Measurements from ENCODE around the gene FGD3. TPM values are rescaled to one million over a fixed set of nuclear protein-coding genes. Genes with fewer than 3 reads are reported as not detected.

FGD3 gene
- total RNA-seq, 4 donors from 2014 or later: 0.92 to 1.3 (median 0.97) TPM

- Histone ChIP-seq H3K27me3 (no peaks in the 10 kb centered on the region), H3K4me3 (no peak overlapping the region), H3K27ac (no peak overlapping the region), H3K36me3 (no peaks in the 10 kb centered on the region), H3K9me3 (no peaks in the 10 kb centered on the region), H3K4me1 (no peaks in the 10 kb centered on the region)
- intact Hi-C loops (cut with DNase I; ENCODE audit: low total_unique reads): no loop called here
- in situ Hi-C loops (cut with MboI; ENCODE audit: low sequenced_read_pairs in 4 of 4): no loop called here
- DNase-seq (no peak), ATAC-seq (no peak)
- no peak for TF ChIP-seq POLR2A (IDR thresholded peaks at IDR 0.05)
- TF ChIP-seq, protein P1, sequence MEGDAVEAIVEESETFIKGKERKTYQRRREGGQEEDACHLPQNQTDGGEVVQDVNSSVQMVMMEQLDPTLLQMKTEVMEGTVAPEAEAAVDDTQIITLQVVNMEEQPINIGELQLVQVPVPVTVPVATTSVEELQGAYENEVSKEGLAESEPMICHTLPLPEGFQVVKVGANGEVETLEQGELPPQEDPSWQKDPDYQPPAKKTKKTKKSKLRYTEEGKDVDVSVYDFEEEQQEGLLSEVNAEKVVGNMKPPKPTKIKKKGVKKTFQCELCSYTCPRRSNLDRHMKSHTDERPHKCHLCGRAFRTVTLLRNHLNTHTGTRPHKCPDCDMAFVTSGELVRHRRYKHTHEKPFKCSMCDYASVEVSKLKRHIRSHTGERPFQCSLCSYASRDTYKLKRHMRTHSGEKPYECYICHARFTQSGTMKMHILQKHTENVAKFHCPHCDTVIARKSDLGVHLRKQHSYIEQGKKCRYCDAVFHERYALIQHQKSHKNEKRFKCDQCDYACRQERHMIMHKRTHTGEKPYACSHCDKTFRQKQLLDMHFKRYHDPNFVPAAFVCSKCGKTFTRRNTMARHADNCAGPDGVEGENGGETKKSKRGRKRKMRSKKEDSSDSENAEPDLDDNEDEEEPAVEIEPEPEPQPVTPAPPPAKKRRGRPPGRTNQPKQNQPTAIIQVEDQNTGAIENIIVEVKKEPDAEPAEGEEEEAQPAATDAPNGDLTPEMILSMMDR (IDR thresholded peaks at IDR 0.05 in 4 of 5, conservative IDR thresholded peaks at IDR 0.05 in 1 of 5): no peak
Measured at GRCh38 chr9:92973700-92974099, 26.4 kb downstream of the FGD3 start.

DNA sequence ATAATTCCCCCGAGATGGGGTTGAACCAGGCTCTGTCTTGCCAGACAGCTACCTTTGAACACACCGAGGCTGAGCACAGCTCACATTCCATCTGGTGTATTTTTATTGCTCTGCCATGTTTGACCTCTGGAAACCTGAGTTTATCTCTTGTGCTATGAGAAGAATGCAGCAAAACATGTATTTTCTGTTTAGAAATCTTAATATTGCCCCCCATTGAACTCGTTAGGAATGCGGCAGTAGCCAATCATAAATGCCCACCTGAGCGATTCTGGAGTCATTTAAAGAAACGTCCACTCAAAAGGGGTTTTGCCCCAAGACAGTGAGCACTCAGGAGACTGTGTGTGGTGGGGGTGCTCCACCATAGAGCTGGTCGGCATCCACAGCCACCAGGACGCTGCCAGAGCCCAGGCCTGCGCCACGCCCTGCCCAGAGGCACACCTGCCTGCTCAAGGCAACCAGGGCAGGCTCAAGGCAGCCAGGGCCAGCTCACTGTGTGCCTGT lies 26.9 kb downstream of the FGD3 start:
- no peaks in the 10 kb centered on the region for H3K27me3 ChIP-seq
- ATAC-seq (no peak), DNase-seq (no peak)
- intact Hi-C loops (cut with DNase I; ENCODE audit: low total_unique reads) (no loop called here), in situ Hi-C loops (cut with MboI; ENCODE audit: low sequenced_read_pairs in 4 of 4) (no loop called here)
- no peak overlapping the region for H3K27ac ChIP-seq
- TF ChIP-seq, protein P1 (IDR thresholded peaks at IDR 0.05 in 4 of 5, conservative IDR thresholded peaks at IDR 0.05 in 1 of 5): no peak
- TF ChIP-seq POLR2A (IDR thresholded peaks at IDR 0.05): no peak
- no peaks in the 10 kb centered on the region for H3K4me1 ChIP-seq
- no peak overlapping the region for H3K4me3 ChIP-seq
- H3K9me3 ChIP-seq: no peaks in the 10 kb centered on the region
- no peaks in the 10 kb centered on the region for H3K36me3 ChIP-seq

DNA sequence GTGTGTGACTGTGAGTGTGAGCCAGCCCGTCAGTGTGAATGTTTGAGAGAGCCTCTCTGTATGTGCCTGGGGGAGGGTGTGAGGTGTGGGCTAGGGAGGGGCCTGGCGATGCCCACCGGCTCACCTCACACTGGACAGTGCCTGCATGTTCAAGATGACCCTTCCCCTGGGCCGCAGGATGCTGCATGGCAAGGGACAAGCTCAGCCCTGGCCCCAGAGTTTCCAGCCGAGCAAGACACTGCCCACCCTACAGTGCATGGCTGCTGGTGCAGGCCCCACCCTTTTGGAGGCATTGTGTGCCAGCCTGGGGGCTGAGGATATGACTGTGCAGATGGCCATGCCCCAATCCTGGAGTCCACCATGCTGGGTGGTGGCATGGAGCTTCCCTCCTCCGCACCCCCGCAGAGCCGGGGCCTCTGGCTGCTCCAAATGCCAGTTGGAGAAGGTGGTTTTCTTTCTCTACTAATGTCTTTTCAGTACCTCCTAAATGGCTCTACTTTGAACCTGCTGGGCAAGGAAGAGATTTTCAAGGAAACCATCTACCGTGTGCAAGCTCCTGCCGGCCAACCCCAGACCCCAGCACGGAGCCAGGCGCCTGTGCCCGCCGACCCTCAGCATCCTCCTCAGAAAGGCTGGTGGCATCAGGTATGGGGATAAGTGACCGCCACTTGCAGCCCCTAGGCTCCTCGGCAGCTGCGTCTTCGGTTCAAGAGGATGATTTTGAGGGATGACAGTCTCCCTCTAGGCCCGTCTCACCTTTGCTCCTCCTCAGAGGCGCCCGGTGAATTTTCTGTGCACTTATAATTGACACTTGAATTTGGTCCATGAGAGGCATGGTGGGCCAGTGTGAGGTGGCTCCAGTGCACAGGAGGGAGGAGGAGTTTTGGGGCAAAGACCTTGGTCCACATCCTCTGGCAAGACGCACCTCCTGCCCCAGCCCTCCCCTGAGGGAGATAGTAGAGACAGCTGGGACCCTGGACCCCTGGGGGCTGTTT lies 27.7 kb downstream of the FGD3 start:
- no peak for TF ChIP-seq POLR2A (IDR thresholded peaks at IDR 0.05)
- TF ChIP-seq, protein P1 (IDR thresholded peaks at IDR 0.05 in 4 of 5, conservative IDR thresholded peaks at IDR 0.05 in 1 of 5): no peak
- intact Hi-C loops (cut with DNase I; ENCODE audit: low total_unique reads): no loop called here
- Histone ChIP-seq H3K36me3 (no peaks in the 10 kb centered on the region), H3K4me3 (no peak overlapping the region), H3K27ac (no peak overlapping the region), H3K9me3 (no peaks in the 10 kb centered on the region), H3K4me1 (no peaks in the 10 kb centered on the region), H3K27me3 (no peaks in the 10 kb centered on the region)
- in situ Hi-C loops (cut with MboI; ENCODE audit: low sequenced_read_pairs in 4 of 4): no loop called here
- DNase-seq: no peak
- no peak for ATAC-seq

DNA sequence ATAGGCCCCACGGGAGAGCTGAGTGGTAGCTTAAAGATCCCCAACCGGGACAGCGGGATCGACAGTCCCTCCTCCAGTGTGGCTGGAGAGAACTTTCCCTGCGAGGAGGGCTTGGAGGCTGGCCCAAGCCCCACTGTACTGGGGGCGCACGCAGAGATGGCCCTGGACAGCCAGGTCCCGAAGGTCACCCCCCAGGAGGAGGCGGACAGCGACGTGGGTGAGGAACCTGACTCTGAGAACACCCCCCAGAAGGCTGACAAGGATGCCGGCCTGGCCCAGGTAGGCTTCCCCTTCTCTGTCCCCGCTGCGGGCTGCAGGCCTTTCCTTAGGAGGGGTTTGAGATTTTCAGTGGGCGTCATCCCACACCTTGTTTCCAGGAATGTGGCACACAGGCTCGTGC lies 29.1 kb downstream of the FGD3 start:
- ATAC-seq: no peak
- Histone ChIP-seq H3K9me3 (no peaks in the 10 kb centered on the region), H3K27me3 (no peaks in the 10 kb centered on the region), H3K4me1 (no peaks in the 10 kb centered on the region), H3K36me3 (no peaks in the 10 kb centered on the region), H3K27ac (no peak overlapping the region), H3K4me3 (no peak overlapping the region)
- TF ChIP-seq POLR2A (IDR thresholded peaks at IDR 0.05): no peak
- TF ChIP-seq, protein P1 (IDR thresholded peaks at IDR 0.05 in 4 of 5, conservative IDR thresholded peaks at IDR 0.05 in 1 of 5): no peak
- intact Hi-C loops (cut with DNase I; ENCODE audit: low total_unique reads): no loop called here
- in situ Hi-C loops (cut with MboI; ENCODE audit: low sequenced_read_pairs in 4 of 4): no loop called here
- DNase-seq: no peak
